ENCODE data around the gene PLCB1.
A peak's percentile ranks its signal among the peaks of the same experiment; 100 is the strongest.
"Not testable (repeated sequence)": the region's sequence is repeated elsewhere in the genome, so short reads cannot be mapped to it uniquely, and the experiment has no call there.

PLCB1 gene

DNA sequence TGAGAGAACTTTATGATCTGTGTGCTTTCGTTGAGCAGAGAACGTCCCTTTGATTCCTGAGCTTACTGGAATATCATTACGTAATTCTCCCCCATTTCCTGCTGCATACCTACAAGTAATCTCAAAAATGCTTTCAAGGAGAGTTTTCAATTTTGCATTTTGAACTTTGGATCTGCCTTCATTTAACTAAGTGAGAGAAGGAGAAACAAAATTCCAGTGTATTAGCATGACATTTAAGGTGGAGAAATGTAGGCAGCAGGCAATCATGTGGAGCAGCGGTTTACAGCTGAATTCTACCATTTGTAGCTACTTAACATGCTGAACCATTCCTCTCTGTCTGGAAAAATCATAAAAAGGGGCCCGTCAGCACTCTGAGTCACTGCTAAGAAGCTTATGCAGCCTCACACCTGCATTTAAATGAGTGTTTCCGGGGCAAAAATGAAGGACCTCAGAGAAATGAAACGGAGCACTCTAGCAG lies 451.5 kb downstream of the PLCB1 start:
- Mint-ChIP-seq H3K4me1 (ENCODE audit: low read depth) (no peaks in the 10 kb centered on the region), H3K4me3 (no peak overlapping the region), H3K36me3 (ENCODE audit: low read depth) (no peaks in the 10 kb centered on the region), H3K27ac (no peak overlapping the region), H3K27me3 (no peaks in the 10 kb centered on the region), H3K9me3 (no peaks in the 10 kb centered on the region)

DNA sequence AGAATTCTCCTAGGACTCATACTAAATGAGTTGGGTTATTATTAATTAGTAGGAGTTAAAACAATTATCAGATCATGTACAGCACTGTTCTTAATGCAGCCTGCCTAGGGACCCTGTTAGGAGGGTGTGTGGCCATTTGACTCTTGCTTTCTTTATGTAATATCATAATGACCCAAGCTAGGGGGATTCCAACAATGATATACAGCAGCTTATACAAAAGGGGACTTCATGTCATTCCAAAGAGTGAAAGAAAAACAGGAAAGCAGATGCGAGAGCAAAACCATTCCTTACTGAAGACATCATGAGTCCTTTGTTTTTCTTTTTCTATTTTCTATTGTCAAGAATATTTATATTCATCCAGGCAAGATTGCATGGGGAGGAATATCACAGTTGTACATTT lies 455.2 kb downstream of the PLCB1 start:
- Mint-ChIP-seq H3K4me1 (ENCODE audit: low read depth) (no peaks in the 10 kb centered on the region), H3K4me3 (no peak overlapping the region), H3K36me3 (ENCODE audit: low read depth) (no peaks in the 10 kb centered on the region), H3K9me3 (peaks cover 3% of the 10 kb centered on the region), H3K27me3 (no peaks in the 10 kb centered on the region), H3K27ac (no peak overlapping the region)

DNA sequence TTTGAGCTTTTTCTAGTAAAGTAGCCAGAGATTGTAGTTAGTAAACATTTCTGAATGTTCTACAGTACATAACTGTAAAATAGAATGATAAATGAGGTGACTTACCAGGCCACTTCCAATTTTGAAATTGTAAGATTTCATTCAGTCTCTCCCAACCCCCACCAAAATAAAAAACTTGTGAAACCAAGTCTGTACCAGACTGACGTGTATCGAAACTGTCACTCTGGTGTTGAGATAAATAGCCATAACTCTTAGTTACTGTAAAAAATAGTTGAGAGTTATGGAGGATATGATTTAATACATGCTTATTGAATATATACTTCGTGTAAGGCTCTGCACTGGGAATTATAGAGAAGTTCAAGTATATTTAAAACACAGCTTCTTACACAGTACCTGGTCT lies 455.7 kb downstream of the PLCB1 start:
- Mint-ChIP-seq H3K9me3 (peaks cover 3% of the 10 kb centered on the region), H3K27ac (no peak overlapping the region), H3K4me3 (no peak overlapping the region), H3K36me3 (ENCODE audit: low read depth) (no peaks in the 10 kb centered on the region), H3K4me1 (ENCODE audit: low read depth) (no peaks in the 10 kb centered on the region), H3K27me3 (no peaks in the 10 kb centered on the region)

DNA sequence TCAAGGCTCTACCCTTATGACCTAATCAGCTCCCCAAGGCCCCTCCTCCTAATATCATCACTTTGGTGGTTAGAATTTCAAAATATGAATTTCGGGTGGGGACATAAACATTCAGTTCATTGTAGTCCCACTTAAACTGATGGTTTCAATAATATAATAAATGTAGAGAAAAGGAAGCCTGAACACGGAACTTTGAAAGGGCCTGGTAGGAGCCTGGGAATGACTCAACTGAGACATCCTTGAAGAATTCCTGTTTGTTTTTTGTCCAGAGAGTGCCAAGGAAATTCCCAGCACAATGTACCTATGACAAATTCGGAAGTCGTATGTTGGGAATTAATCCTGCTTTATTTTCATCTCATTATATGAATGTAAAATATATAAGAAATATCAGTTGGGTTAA lies 457.9 kb downstream of the PLCB1 start:
- H3K27ac Mint-ChIP-seq: no peak overlapping the region
- no peaks in the 10 kb centered on the region for H3K27me3 Mint-ChIP-seq
- H3K36me3 Mint-ChIP-seq (ENCODE audit: low read depth): no peaks in the 10 kb centered on the region
- H3K9me3 Mint-ChIP-seq: peaks cover 3% of the 10 kb centered on the region
- no peaks in the 10 kb centered on the region for H3K4me1 Mint-ChIP-seq (ENCODE audit: low read depth)
- H3K4me3 Mint-ChIP-seq: no peak overlapping the region

DNA sequence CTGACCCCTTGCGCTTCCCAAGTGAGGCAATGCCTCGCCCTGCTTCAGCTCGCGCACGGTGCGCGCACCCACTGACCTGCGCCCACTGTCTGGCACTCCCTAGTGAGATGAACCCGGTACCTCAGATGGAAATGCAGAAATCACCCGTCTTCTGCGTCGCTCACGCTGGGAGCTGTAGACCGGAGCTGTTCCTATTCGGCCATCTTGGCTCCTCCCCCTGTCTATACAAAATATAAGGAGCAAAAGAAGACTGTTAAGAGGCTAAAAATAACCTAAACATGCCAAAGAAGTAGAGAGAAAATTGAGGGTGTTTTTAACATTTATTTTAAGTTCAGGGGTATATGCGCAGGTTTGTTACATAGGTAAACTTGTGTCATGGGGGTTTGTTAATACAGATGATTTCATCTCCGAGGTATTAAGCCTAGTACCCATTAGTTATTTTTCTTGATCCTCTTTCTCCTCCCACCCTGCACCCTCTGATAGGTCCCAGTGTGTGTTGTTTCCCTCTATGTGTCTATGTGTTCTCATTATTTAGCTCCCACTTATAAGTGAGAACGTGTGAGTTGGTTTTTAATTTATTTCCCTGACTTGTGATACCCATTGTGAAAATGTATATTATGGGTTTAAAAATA lies 469.0 kb downstream of the PLCB1 start:
- Mint-ChIP-seq H3K4me1 (ENCODE audit: low read depth) (peaks cover 25% of the 10 kb centered on the region), H3K27ac (peak overlapping the region; percentile 71)
- not testable (repeated sequence) for H3K9me3 Mint-ChIP-seq; H3K4me3 Mint-ChIP-seq; H3K36me3 Mint-ChIP-seq (ENCODE audit: low read depth); H3K27me3 Mint-ChIP-seq

DNA sequence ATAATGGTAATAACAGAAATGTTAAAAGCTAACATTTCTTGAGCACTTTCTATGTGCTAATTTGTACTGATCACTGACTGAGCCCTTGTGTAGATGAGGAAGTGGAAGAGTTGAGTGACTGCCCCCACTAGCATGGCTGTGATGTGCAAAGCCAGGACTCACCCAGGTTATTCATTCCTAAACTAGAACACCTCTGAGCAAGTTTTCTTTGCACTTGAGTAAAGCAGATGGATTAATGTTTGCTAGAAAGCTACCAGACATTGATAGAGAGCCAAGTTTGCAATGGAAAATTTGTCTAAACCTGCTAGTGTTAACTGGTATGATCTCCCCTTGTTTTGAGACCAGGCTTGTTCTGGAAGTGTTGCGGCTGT lies 469.5 kb downstream of the PLCB1 start:
- H3K9me3 Mint-ChIP-seq: no peaks in the 10 kb centered on the region
- H3K4me3 Mint-ChIP-seq: no peak overlapping the region
- no peaks in the 10 kb centered on the region for H3K36me3 Mint-ChIP-seq (ENCODE audit: low read depth)
- H3K27ac Mint-ChIP-seq: peak overlapping the region; percentile 71
- H3K27me3 Mint-ChIP-seq: no peaks in the 10 kb centered on the region
- H3K4me1 Mint-ChIP-seq (ENCODE audit: low read depth): peaks cover 25% of the 10 kb centered on the region

DNA sequence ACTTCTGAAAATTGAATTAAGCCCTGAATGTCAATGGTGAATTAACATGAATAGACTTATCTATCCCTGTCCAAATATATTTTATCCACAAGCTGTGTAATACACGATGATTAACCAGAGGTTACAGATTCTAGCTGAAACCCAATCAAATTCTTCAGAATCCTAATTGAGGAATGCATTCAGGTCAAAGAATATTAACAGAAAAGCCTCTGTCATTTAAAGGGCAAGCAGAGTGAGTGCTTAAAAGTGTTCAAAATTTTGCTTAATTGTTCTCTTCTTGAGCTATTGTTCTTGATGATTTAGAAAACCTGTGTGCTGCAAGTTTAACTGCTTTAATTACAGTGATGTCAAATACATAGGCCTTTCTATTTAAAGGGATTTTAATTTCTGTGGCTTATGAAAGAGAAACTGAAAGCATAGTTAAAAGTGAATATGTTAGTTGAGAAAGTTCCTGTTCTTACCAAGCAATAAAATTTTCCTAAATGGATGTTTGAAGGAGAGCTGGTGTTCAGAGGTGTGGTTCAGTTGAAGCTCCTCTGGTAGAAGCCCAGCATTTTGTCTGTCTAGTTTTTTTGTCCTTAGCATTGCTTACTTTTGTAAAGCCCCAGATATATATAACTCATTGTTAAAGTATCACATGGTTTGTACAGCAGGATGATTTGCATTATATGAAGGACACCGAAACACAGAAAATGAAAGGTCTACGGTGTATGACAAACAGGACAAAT lies 470.5 kb downstream of the PLCB1 start:
- Mint-ChIP-seq H3K4me1 (ENCODE audit: low read depth) (peaks cover 25% of the 10 kb centered on the region), H3K9me3 (no peaks in the 10 kb centered on the region), H3K36me3 (ENCODE audit: low read depth) (no peaks in the 10 kb centered on the region), H3K27ac (peak overlapping the region; percentile 78), H3K27me3 (no peaks in the 10 kb centered on the region), H3K4me3 (peak overlapping the region; percentile 69)

DNA sequence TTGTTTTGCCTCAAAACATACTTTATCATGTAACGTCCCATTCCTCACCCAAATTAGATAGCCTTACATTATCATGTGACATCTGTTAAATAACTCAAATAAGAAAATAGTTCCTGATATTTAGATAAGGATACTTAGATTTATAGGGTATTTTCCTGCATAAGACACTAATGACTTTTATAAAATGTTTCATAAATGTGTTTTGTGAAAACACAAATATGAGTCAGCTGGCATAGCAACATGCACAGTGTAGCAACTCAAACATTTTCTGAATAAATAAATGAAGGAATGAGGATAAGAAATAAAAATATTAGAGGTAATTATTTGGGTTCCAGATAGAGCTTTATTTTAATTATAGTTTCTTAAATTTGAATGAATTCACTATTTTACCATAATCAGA lies 476.4 kb downstream of the PLCB1 start:
- H3K27me3 Mint-ChIP-seq: no peaks in the 10 kb centered on the region
- no peak overlapping the region for H3K27ac Mint-ChIP-seq
- H3K4me1 Mint-ChIP-seq (ENCODE audit: low read depth): peaks cover 3% of the 10 kb centered on the region
- no peak overlapping the region for H3K4me3 Mint-ChIP-seq
- no peaks in the 10 kb centered on the region for H3K9me3 Mint-ChIP-seq
- no peaks in the 10 kb centered on the region for H3K36me3 Mint-ChIP-seq (ENCODE audit: low read depth)

DNA sequence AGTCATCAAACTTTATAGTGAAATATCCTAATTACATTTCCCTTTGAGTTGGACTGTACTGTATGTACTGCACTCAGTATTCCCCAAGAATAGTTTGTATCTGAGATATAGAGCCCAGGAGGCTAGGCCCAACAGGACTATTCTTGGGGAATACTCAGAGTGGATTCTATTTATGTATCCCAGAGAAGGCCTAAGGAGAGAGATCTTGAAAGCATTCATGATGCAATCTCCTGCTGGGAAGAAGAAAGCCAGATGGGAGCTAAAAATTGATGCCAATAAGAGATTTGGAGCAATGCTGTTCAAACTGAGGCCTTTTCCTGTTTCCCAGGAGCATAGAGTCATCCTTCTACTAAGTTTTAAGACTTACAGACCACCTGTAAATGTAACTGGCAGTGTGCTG lies 484.7 kb downstream of the PLCB1 start:
- no peak overlapping the region for H3K4me3 Mint-ChIP-seq
- H3K36me3 Mint-ChIP-seq (ENCODE audit: low read depth): no peaks in the 10 kb centered on the region
- H3K27me3 Mint-ChIP-seq: no peaks in the 10 kb centered on the region
- no peak overlapping the region for H3K27ac Mint-ChIP-seq
- H3K9me3 Mint-ChIP-seq: no peaks in the 10 kb centered on the region
- H3K4me1 Mint-ChIP-seq (ENCODE audit: low read depth): no peaks in the 10 kb centered on the region

DNA sequence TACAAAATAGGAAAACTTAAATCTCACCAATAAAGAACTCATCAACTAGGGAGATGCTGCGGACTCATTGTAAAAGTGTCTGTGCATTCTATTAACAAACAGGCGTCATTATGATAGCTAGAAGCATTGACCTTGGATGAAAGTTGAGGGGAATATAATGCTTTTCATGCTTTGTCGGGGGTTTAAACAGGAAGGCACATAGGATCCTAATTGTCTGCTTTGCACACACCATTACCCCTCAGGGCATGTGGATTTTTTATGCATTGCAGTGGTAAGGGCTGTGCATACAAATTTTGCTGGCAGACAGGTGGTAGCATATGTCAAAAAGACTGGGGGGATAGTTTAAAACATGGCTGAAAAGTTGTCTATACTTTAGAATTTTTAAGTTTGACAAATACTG lies 488.9 kb downstream of the PLCB1 start:
- H3K36me3 Mint-ChIP-seq (ENCODE audit: low read depth): no peaks in the 10 kb centered on the region
- no peaks in the 10 kb centered on the region for H3K27me3 Mint-ChIP-seq
- H3K4me3 Mint-ChIP-seq: no peak overlapping the region
- no peak overlapping the region for H3K27ac Mint-ChIP-seq
- no peaks in the 10 kb centered on the region for H3K9me3 Mint-ChIP-seq
- no peaks in the 10 kb centered on the region for H3K4me1 Mint-ChIP-seq (ENCODE audit: low read depth)

DNA sequence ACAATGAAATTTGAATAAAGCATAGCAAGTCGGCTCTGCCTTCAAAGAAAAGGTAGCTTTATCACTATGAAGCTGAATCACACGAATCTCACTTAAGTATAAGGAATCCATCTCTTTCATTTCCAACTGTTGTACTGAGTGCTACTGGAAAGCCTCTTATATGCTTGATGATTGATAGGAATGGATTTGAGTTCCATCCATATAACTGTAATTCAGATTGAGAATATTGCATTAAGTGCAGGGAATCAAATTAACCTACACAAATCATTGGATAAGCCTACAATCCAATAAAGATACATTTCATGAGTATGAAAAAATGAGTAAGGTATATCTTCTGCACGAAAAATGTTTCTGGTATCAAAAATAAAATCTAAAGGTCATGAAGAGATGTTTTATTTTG lies 492.0 kb downstream of the PLCB1 start:
- H3K4me3 Mint-ChIP-seq: no peak overlapping the region
- no peak overlapping the region for H3K27ac Mint-ChIP-seq
- H3K4me1 Mint-ChIP-seq (ENCODE audit: low read depth): no peaks in the 10 kb centered on the region
- H3K9me3 Mint-ChIP-seq: no peaks in the 10 kb centered on the region
- no peaks in the 10 kb centered on the region for H3K27me3 Mint-ChIP-seq
- H3K36me3 Mint-ChIP-seq (ENCODE audit: low read depth): no peaks in the 10 kb centered on the region

DNA sequence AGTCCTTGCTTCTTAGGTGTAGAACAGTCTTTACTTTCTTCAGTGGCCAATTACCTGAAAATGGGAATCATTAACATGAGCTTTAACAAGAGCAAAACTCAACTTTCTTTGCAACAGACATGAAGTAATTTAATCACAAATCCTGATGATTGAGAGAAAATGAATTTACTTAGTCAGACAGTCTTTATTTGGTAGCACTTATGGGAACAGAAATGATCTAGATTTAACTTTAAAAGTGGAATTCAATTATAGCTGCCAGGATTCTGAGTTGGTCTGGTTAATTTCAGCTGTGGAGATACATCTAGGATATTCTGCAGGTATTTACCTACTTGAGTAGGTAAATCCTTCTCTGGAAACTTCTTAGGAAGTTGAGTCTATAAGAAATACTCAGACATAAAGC lies 492.6 kb downstream of the PLCB1 start:
- Mint-ChIP-seq H3K27me3 (no peaks in the 10 kb centered on the region), H3K27ac (no peak overlapping the region), H3K4me3 (no peak overlapping the region), H3K4me1 (ENCODE audit: low read depth) (no peaks in the 10 kb centered on the region), H3K36me3 (ENCODE audit: low read depth) (no peaks in the 10 kb centered on the region), H3K9me3 (no peaks in the 10 kb centered on the region)

DNA sequence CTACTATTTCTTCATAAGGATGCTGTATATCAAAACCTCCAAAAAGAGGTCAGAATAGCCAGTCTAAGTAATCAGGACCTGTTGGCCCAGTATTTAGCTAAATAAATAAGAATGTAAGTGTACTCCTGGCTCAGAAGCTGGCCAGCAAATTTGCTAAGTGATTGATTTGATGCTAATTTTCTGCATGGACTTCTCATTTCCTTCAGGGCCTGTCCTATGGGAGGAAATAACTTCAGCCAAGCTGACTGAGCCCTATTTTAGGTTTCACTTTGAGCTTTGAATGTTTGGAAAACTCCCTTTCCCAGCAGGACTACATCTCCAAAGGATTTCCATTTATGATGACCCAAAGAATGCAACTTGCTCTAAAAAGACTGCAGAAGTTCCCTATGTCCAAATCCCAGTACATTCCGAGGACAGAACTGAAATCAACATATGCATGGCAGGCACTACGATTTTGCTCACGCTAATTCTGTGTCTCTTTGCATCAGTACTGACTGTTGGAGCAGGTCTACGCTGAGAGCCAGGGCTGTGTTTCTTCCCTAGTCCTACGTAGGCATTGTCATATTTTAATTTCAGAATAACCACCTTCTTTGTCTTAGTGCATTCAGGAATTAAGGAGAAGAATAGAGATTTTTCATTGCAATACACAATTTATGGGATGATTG lies 495.4 kb downstream of the PLCB1 start:
- Mint-ChIP-seq H3K4me1 (ENCODE audit: low read depth) (no peaks in the 10 kb centered on the region), H3K27ac (no peak overlapping the region), H3K9me3 (no peaks in the 10 kb centered on the region)

DNA sequence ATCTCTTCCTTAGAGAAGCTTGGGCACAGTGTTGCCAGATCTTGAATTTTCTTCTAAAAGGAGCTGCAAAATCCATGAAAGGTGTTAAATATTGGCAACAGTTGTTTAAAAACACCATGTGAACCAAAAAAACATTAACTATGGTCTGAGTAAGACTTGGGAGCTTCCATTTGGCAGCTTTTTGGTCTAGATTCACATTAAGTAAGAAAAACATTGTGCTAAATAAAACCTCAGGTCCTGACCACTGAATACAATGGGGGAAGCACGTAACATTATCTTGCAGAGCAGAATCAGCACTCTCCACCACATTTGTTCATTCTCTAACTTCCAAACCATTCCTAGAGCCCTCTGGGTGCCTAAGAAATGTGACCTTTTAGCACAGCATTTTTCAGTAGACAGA lies 499.2 kb downstream of the PLCB1 start:
- H3K36me3 Mint-ChIP-seq (ENCODE audit: low read depth): no peaks in the 10 kb centered on the region

More for the DNA sequence above, 495.4 kb downstream of the PLCB1 start:
- Mint-ChIP-seq H3K27me3 (no peaks in the 10 kb centered on the region), H3K4me3 (no peak overlapping the region), H3K36me3 (ENCODE audit: low read depth) (no peaks in the 10 kb centered on the region)

DNA sequence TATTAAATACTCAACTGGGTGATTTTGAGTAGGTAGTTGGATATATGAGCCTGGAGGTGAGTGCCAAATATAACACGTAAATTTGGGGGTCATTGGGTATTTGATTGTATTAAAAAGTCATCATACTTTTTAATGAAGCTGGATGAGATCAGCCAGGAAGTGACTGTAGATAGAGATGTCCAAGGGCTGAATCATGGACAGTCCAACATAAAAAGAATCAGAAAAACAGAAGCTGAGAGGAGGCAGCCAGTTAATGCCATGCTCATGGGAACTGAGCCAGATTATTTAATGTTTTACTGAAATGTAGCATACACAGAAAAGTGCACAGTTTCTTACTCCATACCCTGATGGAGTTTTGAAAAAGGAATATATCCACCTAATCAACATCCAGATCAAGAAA lies 501.3 kb downstream of the PLCB1 start:
- Mint-ChIP-seq H3K4me3 (no peak overlapping the region), H3K27ac (no peak overlapping the region), H3K4me1 (ENCODE audit: low read depth) (no peaks in the 10 kb centered on the region), H3K9me3 (peaks cover 4% of the 10 kb centered on the region), H3K36me3 (ENCODE audit: low read depth) (no peaks in the 10 kb centered on the region), H3K27me3 (no peaks in the 10 kb centered on the region)

More for the DNA sequence above, 499.2 kb downstream of the PLCB1 start:
- Mint-ChIP-seq H3K4me3 (no peak overlapping the region), H3K9me3 (peaks cover 4% of the 10 kb centered on the region), H3K4me1 (ENCODE audit: low read depth) (no peaks in the 10 kb centered on the region), H3K27me3 (no peaks in the 10 kb centered on the region), H3K27ac (no peak overlapping the region)

Measured in stimulated activated naive CD8-positive, alpha-beta T cell treated with anti-CD3 and anti-CD28 coated beads, Interleukin-15, Interleukin-2, amounts not matched to agents 100 ng/mL and 50 ng/mL, for 24 hours (primary cell).